Activated CD4-positive, CD25-positive, alpha-beta regulatory T cell treated with anti-CD3 and anti-CD28 coated beads, Interleukin-2, amount 50 U/mL, for 16 hours (primary cell): ENCODE data around the gene ICAM2.
"Not testable (repeated sequence)": the region's sequence is repeated elsewhere in the genome, so short reads cannot be mapped to it uniquely, and the experiment has no call there.

ENCODE experiments used
- DNase-seq: peaks from one replicate; pipeline ENCODE4 v3.0.0-alpha.2; 2020; ENCODE audit warnings: low read depth, low spot score

Gene ICAM2

DNA sequence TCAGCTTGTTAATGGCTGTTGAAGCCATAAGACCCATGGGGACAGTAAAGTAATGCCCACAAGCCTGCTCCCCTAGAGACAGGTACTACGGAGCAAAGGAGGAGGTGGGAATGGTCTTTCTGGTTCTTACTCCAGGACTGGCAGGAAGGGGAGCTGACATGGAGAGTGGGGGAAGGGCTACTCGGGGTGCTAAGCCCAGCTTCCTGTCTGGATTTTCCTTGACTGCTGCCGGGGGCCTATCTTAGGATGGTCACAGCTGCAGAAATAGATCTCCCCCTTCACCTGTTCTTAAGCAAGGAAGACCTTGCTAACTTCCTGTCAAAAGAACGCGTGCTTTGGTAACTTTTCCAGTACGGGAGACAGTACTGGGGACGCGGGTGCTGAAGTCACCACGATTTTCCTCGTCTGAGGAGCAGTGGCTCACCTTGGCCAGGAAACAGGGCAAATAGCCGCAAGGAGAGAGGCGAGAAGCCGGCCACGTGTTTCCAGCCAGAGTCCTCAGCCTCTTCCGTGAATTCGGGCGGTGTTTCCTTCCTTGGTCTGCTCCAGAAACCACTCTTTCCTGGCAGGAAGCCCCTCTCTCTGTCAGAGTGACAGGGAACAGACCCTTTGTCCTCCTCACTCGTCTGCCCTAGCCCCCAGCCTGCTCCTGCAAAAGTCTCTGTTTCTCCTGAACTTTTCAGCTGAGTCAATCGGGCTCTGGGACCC lies 22.9 kb downstream of the ICAM2 start:
- DNase-seq, result no peak

DNA sequence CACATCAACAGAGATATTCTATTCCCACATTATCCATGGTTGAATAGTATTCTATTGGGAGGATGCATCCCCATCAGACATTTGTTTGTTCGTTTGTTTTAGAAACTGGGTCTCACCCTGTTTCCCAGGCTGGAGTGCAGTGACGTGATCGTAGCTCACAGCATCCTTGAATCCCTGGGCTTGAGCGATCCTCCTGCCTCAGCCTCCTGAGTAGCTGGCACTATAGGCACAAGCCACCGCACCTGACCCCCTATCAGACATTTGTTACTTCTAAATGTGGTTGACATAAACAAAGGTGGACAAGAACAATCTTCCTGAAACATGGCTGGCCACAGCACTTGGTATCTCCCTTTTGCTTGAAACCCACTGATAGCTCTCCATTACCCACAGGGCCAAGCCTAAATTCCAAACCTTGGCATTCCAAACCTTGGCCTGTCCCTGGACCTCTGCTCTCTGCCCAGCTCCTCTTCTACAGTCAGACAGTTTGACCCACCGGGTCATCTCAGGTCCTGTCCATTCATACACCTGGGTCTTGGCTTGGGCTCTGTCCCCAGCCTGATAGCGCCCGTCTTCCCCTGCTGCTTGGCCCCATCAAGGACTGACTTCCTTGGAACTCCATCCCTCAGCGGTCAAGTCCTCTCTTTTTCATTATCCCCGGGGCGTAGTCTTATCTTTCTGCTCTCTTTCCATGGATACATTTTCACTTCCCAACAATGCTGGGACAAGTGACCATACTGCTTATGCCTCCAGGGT lies 23.8 kb downstream of the ICAM2 start:
- DNase-seq, result no peak

DNA sequence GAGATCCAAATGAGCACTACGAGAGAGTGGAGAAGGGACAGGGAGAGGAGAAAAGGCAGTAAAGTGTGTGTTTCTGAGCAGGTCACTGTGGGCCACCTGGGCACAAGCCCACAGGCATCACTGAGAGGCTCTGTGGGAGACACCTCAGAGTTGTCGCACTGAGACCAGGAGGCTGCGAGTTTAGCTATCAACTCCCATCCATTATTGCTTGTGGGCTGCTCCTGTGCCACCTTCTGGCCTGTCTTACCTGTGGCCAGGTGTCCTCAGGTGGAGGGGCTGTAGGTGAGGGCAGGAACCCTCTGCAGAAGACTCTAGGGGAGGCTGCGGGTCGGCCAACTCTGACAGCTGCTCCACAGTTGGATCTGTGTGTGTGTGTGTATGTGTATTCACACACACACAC lies 24.8 kb downstream of the ICAM2 start:
- no peak for DNase-seq

DNA sequence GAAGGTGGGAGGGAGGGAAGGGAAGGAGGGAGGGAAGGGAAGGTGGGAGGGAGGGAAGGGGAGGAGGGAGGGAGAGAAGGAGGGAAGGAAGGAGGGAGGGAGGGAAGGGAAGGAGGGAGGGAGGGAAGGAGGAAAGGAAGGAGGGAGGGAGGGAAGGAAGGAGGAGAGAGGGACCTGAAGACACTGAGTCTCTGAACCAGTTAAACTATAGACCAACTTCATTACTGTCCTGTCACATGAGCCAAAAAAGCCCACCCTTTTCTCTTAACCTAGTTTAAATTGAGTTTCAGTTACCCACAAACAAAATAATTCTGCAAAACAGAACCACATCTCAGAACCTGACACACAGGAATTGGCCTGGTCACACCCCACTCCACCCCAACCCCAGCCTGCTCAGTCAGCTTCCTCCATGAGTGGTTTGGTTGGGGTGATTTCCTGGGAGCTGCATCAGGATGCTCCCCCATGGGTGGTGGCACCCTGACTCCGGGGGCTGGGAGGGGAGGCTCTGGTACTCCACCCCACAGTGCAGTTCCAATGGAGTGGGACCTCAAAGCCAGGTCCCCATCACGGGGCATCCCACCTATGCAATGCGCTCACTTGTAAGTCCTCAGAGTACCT lies 27.0 kb downstream of the ICAM2 start:
- DNase-seq, result no peak

DNA sequence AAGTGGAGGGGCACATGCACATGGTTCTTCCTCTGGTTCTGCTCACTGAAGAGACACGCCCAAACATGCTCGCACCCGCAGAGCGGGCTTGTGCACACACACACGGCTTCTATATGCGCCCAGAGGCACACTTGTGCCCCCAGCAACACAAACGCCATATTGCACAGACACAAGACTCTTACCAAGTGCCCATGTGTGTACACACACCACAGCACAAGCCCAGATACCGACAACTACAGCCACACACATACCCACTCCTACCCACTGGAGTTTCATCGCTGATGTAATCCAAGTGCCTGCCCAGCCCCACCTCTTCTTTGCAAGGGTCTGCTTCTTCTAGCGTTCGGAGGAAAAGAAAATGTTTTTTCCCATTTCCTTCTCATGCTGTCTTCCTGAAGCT lies 28.8 kb downstream of the ICAM2 start:
- DNase-seq, result no peak

DNA sequence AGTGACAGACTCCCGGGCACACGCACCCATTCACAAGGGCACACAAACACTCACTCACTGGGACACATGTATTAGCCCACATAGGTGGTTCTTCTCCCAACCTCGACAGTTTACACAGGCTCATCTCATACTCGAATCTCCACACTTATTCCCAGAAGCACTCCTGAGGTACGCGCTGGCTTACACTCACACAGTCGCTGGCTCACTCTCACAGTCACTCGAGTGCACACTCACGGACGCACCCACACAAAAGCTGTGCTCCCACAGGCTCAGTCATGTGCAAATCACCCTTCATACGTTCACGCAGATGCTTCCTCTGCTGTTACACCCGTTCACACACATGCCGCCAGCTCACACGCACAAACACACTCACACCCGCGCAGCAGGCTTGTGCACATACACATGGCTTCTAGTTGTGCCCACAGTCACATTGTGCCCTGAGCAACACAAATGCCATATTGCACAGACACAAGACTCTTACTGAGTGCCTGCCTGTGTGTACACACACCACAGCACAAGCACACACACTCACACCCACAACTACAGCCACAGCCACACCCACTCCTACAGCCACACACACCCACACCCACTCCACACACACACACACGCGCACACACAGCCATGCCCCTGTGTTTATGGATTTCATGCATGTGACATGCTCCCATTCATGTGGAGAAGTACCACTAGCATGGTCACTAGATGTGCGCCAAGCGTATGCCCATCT lies 30.6 kb downstream of the ICAM2 start:
- DNase-seq, result no peak

GRCh38 chr17:63988741-63989621 lies 31.5 kb downstream of the ICAM2 start:
- DNase-seq, result no peak

DNA sequence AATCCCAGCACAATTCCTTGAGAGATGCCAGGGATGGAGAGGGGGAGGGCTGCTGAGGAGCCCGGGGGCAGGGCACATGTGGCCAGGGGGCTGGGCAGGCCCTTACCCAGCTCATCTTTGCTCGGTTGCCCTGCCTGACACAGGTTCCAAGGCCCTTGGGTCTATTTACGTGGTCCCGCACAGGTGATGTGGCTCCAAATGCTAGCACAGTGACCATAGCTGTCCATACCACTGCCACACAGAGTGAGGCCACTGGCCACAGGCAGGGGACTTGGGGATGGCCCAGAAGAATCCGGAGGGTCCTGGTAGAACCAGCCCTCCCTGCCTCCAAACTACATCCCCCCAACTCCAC lies 32.3 kb downstream of the ICAM2 start:
- DNase-seq, result no peak

- DNase-seq, result no peak
Observed at GRCh38 chr17:63987221-63988126, 33.0 kb downstream of the ICAM2 start.

- no peak for DNase-seq
Observed at GRCh38 chr17:63986821-63987220, 33.6 kb downstream of the ICAM2 start.

GRCh38 chr17:63985387-63986140 lies 34.9 kb downstream of the ICAM2 start:
- DNase-seq, result no peak

GRCh38 chr17:63984651-63985386 lies 35.6 kb downstream of the ICAM2 start:
- DNase-seq, result no peak

- DNase-seq, result no peak
Observed at GRCh38 chr17:63984236-63984635, 36.2 kb downstream of the ICAM2 start.

DNA sequence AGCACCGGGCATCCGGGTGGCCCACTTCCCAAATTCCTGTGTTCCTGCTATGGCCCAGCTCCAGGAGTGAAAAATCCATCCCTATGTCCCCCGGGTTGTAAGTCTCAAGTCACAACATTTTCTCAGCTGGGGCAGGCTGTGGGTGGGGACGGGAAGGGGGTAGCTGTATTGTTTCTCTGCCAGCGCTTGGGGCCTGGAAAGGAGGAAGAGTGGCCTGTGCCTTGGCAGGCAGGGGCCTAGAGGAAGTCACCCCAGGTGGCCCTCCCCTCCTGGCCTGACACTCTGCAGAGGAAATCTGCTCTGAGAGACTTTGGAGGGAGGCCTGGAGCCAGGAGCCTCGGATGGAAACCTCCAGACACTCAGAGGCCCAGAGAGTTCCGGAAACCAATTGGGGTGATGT lies 37.1 kb downstream of the ICAM2 start:
- DNase-seq, result no peak

GRCh38 chr17:63982641-63983040 lies 37.8 kb downstream of the ICAM2 start:
- not testable (repeated sequence) for DNase-seq

GRCh38 chr17:63978272-63979200 lies 41.9 kb downstream of the ICAM2 start:
- DNase-seq, result no peak

DNA sequence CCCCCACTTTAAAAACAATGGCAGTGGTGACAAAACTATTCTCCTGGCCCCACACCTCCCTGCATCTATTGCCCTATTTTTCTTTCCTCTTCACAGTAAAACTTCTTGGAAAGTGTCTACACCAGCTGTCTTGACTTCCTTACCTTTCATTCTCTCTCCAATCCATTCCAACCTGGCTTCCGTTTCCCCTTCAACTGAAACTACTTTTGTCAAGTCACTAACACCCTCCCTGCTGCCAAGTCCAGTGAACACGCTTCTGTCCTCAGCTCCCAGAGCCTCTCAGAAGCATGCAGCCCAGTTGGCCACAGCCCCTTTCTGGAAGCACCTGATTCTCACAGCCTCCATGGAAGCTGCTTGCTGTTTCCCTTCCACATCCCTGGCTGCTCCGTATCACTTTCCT lies 43.7 kb downstream of the ICAM2 start:
- DNase-seq, result no peak
